Measurements from ENCODE around the gene GPC6. TPM values are rescaled to one million over a fixed set of nuclear protein-coding genes. Genes with fewer than 3 reads are reported as not detected.

GPC6 gene
- total RNA-seq, 1 experiment from 2014 or later = 0.22 TPM

- Histone ChIP-seq H3K27ac (ENCODE audit: low read depth, low read length) (no peak overlapping the region), H3K27me3 (ENCODE audit: insufficient read depth, low read length) (no peaks in the 10 kb centered on the region), H3K36me3 (ENCODE audit: control insufficient read depth in 1 of 2, insufficient read depth in 2 of 2, low read length in 2 of 2) (no peaks in the 10 kb centered on the region), H3K9me3 (ENCODE audit: control insufficient read depth in 1 of 2, insufficient read depth in 1 of 2, low read depth in 1 of 2, low read length in 2 of 2) (peaks cover 14 to 17% of the 10 kb centered on the region in 2 experiments; a peak in 2 of 4 replicates), H3K4me1 (ENCODE audit: control insufficient read depth in 1 of 2, insufficient read depth in 2 of 2, low read length in 2 of 2) (no peaks in the 10 kb centered on the region), H4K20me1 (ENCODE audit: insufficient read depth) (no peaks in the 10 kb centered on the region), H3K4me2 (ENCODE audit: low read length) (no peak overlapping the region), H3K9ac (ENCODE audit: low read length) (no peak overlapping the region), H3K9me2 (ENCODE audit: insufficient read depth) (no peaks in the 10 kb centered on the region), H3K4me3 (replicated peaks in 1 of 2; ENCODE audit: low read depth in 1 of 2, low read length in 2 of 2) (no peak overlapping the region), H3K79me2 (ENCODE audit: insufficient read depth, low read length) (no peaks in the 10 kb centered on the region), H2AFZ (ENCODE audit: low read depth, low read length, poor library complexity, severe bottlenecking) (no peak overlapping the region)
- DNase-seq (ENCODE audit: low read depth, low spot score) (no peak), ATAC-seq (no peak)
- TF ChIP-seq, protein P1, sequence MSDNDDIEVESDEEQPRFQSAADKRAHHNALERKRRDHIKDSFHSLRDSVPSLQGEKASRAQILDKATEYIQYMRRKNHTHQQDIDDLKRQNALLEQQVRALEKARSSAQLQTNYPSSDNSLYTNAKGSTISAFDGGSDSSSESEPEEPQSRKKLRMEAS (IDR thresholded peaks at IDR 0.05) = no peak
- no peak for TF ChIP-seq CBX3 (IDR thresholded peaks at IDR 0.05; ENCODE audit: low read depth)
- intact Hi-C loops (cut with micrococcal nuclease) = no loop called here
- ChIA-PET RAD21 (ENCODE audit: low non-redundant PET in 1 of 2, low total read pairs in 2 of 2, uncharacterized antibody in 2 of 2, unreplicated experiment in 2 of 2) (no interaction called here), CTCF (no interaction called here), POLR2A (no interaction called here)
- no TSS peak for BruUV-seq (replicated peaks)
Observed at GRCh38 chr13:93375491-93375890, 148.9 kb downstream of the GPC6 start.

DNA sequence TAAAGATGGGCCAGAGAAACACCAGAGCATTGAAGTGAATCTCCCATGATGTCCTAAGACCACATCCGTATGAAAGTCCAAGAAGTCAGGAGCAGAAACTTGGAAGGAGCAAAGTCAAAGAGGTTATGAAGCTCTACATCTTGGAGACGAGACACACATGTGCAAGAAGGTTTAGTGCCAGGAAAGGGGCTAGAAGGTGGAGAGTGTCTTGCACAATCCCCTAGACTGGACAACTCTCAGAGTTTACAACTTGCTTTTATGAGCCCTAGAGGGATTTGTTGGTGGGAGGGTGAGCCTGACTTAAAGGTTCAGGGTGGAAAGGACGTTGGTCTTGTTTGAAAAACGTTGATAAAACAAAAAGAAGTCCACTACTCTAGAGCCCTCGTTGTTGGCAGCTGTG lies 150.6 kb downstream of the GPC6 start:
- ATAC-seq (no peak), DNase-seq (ENCODE audit: low read depth, low spot score) (no peak)
- Histone ChIP-seq H3K27ac (ENCODE audit: low read depth, low read length) (no peak overlapping the region), H3K4me2 (ENCODE audit: low read length) (no peak overlapping the region), H4K20me1 (ENCODE audit: insufficient read depth) (no peaks in the 10 kb centered on the region), H2AFZ (ENCODE audit: low read depth, low read length, poor library complexity, severe bottlenecking) (no peak overlapping the region), H3K9ac (ENCODE audit: low read length) (no peak overlapping the region), H3K4me3 (replicated peaks in 1 of 2; ENCODE audit: low read depth in 1 of 2, low read length in 2 of 2) (no peak overlapping the region), H3K27me3 (ENCODE audit: insufficient read depth, low read length) (no peaks in the 10 kb centered on the region), H3K79me2 (ENCODE audit: insufficient read depth, low read length) (no peaks in the 10 kb centered on the region), H3K9me3 (ENCODE audit: control insufficient read depth in 1 of 2, insufficient read depth in 1 of 2, low read depth in 1 of 2, low read length in 2 of 2) (peaks cover 14 to 27% of the 10 kb centered on the region in 2 experiments; a peak in 2 of 4 replicates), H3K36me3 (ENCODE audit: control insufficient read depth in 1 of 2, insufficient read depth in 2 of 2, low read length in 2 of 2) (no peaks in the 10 kb centered on the region), H3K9me2 (ENCODE audit: insufficient read depth) (no peaks in the 10 kb centered on the region), H3K4me1 (ENCODE audit: control insufficient read depth in 1 of 2, insufficient read depth in 2 of 2, low read length in 2 of 2) (no peaks in the 10 kb centered on the region)
- BruUV-seq (replicated peaks) = no TSS peak
- ChIA-PET POLR2A (no interaction called here), RAD21 (ENCODE audit: low non-redundant PET in 1 of 2, low total read pairs in 2 of 2, uncharacterized antibody in 2 of 2, unreplicated experiment in 2 of 2) (no interaction called here), CTCF (no interaction called here)
- TF ChIP-seq EGR1 (IDR thresholded peaks at IDR 0.05; ENCODE audit: low read depth) (no peak), ZBTB33 (IDR thresholded peaks at IDR 0.05; ENCODE audit: extremely low read depth, insufficient replicate concordance, low read length) (no peak), SP1 (IDR thresholded peaks at IDR 0.05; ENCODE audit: low read depth) (no peak), POLR2A (IDR thresholded peaks at IDR 0.05; ENCODE audit: borderline replicate concordance, extremely low read depth, insufficient read depth, insufficient read length) (no peak), JUND (IDR thresholded peaks at IDR 0.05) (no peak), SRF (IDR thresholded peaks at IDR 0.05; ENCODE audit: low read depth) (no peak)
- intact Hi-C loops (cut with micrococcal nuclease) = no loop called here
